Neural cell (in vitro differentiated cells): Measurements from ENCODE around the gene CCL8. TPM values are rescaled to one million over a fixed set of nuclear protein-coding genes. Genes with fewer than 3 reads are reported as not detected.

Experiments
- H2AFZ ChIP-seq: fragments of 200-600, 300-800 bp; sonication (generic), shearing (Covaris generic); 2 replicates; pipeline ENCODE4 v1.6.0; 2014; ENCODE audit warnings: low read depth, mild to moderate bottlenecking, antibody characterized with exemption, low read length, moderate library complexity
- H3F3A ChIP-seq: fragments of 200-600 bp; shearing (Covaris generic); 2 replicates; pipeline ENCODE4 v1.6.1; 2016; ENCODE audit warnings: mild to moderate bottlenecking, moderate library complexity, mixed read lengths, antibody characterized with exemption, low read length; ENCODE audit not compliant: insufficient read depth, poor library complexity, severe bottlenecking
- H3K27ac ChIP-seq: fragments of 200-600, 300-800 bp; sonication (generic), shearing (Covaris generic); 2 replicates; pipeline ENCODE4 v1.5.1; 2014; ENCODE audit warnings: mild to moderate bottlenecking, low read length, moderate library complexity
- H3K27me3 ChIP-seq: fragments of 300-800, 200-600 bp; sonication (generic), shearing (Covaris generic); 2 replicates; pipeline ENCODE4 v1.6.0; 2014; ENCODE audit warnings: mild to moderate bottlenecking, low read depth, low read length, moderate library complexity; ENCODE audit not compliant: insufficient read depth
- H3K36me3 ChIP-seq: fragments of 300-800, 200-600 bp; sonication (generic), shearing (Covaris generic); 2 replicates; pipeline ENCODE4 v1.5.1; 2014; ENCODE audit warnings: mild to moderate bottlenecking, antibody characterized with exemption, low read length, moderate library complexity; ENCODE audit not compliant: insufficient read depth
- H3K4me2 ChIP-seq: fragments of 300-800, 200-600 bp; sonication (generic), shearing (Covaris generic); 2 replicates; pipeline ENCODE4 v1.6.0; 2014; ENCODE audit warnings: mild to moderate bottlenecking, low read length
- H3K4me3 ChIP-seq: fragments of 300-800, 200-600 bp; sonication (generic), shearing (Covaris generic); 2 replicates; pipeline ENCODE4 v1.5.1; 2014; ENCODE audit warnings: mild to moderate bottlenecking, low read length, moderate library complexity
- H3K79me2 ChIP-seq: fragments of 200-600 bp; shearing (Covaris generic); replicated peaks from 2 replicates; pipeline ENCODE4 v1.6.0; 2014; ENCODE audit warnings: mild to moderate bottlenecking, low read length, moderate library complexity; ENCODE audit not compliant: insufficient read depth
- H3K9ac ChIP-seq: fragments of 300-800, 200-600 bp; sonication (generic), shearing (Covaris generic); 2 replicates; pipeline ENCODE4 v1.6.1; 2016; ENCODE audit warnings: mild to moderate bottlenecking, low read length, mixed read lengths
- H3K9me2 ChIP-seq: fragments of 200-600 bp; shearing (Covaris generic); 2 replicates; pipeline ENCODE4 v1.6.1; 2016; ENCODE audit warnings: mild to moderate bottlenecking, low read length, mixed read lengths; ENCODE audit not compliant: insufficient read depth
- H3K9me3 ChIP-seq: fragments of 200-600, 300-800 bp; sonication (generic), shearing (Covaris generic); 2 replicates; pipeline ENCODE4 v1.6.1; 2016; ENCODE audit warnings: mild to moderate bottlenecking, mixed run types, low read length, moderate library complexity, mixed read lengths
- H4K20me1 ChIP-seq: fragments of 200-600 bp; shearing (Covaris generic); 2 replicates; pipeline ENCODE4 v1.6.1; 2016; ENCODE audit warnings: mild to moderate bottlenecking, mixed run types; ENCODE audit not compliant: insufficient read depth
- CTCF ChIP-seq: fragments of 450-650 bp; IDR thresholded peaks from 2 replicates; pipeline ENCODE4 v1.5.1; 2014; ENCODE audit warnings: antibody characterized with exemption, mild to moderate bottlenecking, moderate library complexity; ENCODE audit not compliant: poor library complexity, severe bottlenecking
- EP300 ChIP-seq: fragments of 450-650 bp; conservative IDR thresholded peaks from 2 replicates; pipeline ENCODE4 v1.6.1; 2014; ENCODE audit warnings: antibody characterized with exemption, mild to moderate bottlenecking, moderate library complexity; ENCODE audit not compliant: poor library complexity, severe bottlenecking
- EZH2 ChIP-seq: fragments of 200-600, 300-800 bp; shearing (Covaris generic), sonication (generic); IDR thresholded peaks from 2 replicates; pipeline ENCODE4 v1.6.1; 2014; ENCODE audit warnings: antibody characterized with exemption, low read length, borderline replicate concordance, mild to moderate bottlenecking; ENCODE audit not compliant: insufficient read depth, poor library complexity, severe bottlenecking
- MXI1 ChIP-seq: fragments of 450-650 bp; conservative IDR thresholded peaks from 2 replicates; pipeline ENCODE4 v1.6.1; 2014; ENCODE audit warnings: antibody characterized with exemption, mild to moderate bottlenecking; ENCODE audit not compliant: poor library complexity, severe bottlenecking
- POLR2AphosphoS5 ChIP-seq: IDR thresholded peaks from 2 replicates; pipeline ENCODE4 v1.6.1; 2012
- RAD21 ChIP-seq: fragments of 450-650 bp; conservative IDR thresholded peaks from 2 replicates; pipeline ENCODE4 v1.6.1; 2014; ENCODE audit warnings: antibody characterized with exemption, mild to moderate bottlenecking, moderate library complexity
- SMC3 ChIP-seq: fragments of 450-650 bp; conservative IDR thresholded peaks from 2 replicates; pipeline ENCODE4 v1.6.1; 2014; ENCODE audit warnings: antibody characterized with exemption, mild to moderate bottlenecking, moderate library complexity; ENCODE audit not compliant: poor library complexity
- TAF1 ChIP-seq: IDR thresholded peaks from 2 replicates; pipeline ENCODE4 v1.6.1; 2012; ENCODE audit warnings: low read depth
- polyA plus RNA-seq: library from polyadenylated mRNA; depleted of rRNA; stranded (reverse); fragments of >200 nt; gene quantifications from 2 replicates; pipeline ENCODE4 v1.2.3, GENCODE V29; 2014
- TF ChIP-seq, protein P1 (sequence below): IDR thresholded peaks from 2 replicates; pipeline ENCODE4 v1.6.1; 2012; ENCODE audit warnings: borderline replicate concordance

The CCL8 gene
- polyA plus RNA-seq, 1 donor from 2014 or later = not detected

DNA sequence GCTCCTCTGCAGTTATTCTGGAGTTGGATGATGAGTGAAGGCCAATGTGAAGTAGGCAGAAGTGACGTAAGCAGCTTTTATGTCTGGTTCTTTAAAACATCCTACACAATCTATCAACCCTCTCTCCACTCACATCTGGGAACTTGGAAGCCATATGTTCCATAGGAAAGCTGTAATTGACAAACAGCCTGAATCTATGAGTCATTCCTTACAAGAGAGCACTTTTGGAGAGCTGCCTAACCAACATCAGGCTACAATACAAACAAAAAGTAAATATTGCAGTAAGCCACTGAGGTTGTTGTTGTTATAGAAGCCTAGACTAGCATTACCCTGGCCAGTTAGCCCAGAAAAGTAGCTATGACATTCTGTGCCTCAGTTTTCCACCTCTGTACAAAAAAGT, 43.4 kb upstream of the CCL8 start:
- TF ChIP-seq EZH2 = no peak
- TF ChIP-seq POLR2AphosphoS5 = no peak
- TF ChIP-seq RAD21 = no peak
- no peak for TF ChIP-seq MXI1
- TF ChIP-seq, protein P1, sequence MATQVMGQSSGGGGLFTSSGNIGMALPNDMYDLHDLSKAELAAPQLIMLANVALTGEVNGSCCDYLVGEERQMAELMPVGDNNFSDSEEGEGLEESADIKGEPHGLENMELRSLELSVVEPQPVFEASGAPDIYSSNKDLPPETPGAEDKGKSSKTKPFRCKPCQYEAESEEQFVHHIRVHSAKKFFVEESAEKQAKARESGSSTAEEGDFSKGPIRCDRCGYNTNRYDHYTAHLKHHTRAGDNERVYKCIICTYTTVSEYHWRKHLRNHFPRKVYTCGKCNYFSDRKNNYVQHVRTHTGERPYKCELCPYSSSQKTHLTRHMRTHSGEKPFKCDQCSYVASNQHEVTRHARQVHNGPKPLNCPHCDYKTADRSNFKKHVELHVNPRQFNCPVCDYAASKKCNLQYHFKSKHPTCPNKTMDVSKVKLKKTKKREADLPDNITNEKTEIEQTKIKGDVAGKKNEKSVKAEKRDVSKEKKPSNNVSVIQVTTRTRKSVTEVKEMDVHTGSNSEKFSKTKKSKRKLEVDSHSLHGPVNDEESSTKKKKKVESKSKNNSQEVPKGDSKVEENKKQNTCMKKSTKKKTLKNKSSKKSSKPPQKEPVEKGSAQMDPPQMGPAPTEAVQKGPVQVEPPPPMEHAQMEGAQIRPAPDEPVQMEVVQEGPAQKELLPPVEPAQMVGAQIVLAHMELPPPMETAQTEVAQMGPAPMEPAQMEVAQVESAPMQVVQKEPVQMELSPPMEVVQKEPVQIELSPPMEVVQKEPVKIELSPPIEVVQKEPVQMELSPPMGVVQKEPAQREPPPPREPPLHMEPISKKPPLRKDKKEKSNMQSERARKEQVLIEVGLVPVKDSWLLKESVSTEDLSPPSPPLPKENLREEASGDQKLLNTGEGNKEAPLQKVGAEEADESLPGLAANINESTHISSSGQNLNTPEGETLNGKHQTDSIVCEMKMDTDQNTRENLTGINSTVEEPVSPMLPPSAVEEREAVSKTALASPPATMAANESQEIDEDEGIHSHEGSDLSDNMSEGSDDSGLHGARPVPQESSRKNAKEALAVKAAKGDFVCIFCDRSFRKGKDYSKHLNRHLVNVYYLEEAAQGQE = no peak
- no peak for TF ChIP-seq SMC3
- Histone ChIP-seq H2AFZ (no peak overlapping the region), H3K27me3 (no peaks in the 10 kb centered on the region), H3K4me3 (no peak overlapping the region), H3K36me3 (no peaks in the 10 kb centered on the region), H3F3A (no peaks in the 10 kb centered on the region), H3K9me3 (no peaks in the 10 kb centered on the region), H3K4me2 (no peak overlapping the region), H4K20me1 (no peaks in the 10 kb centered on the region), H3K9ac (no peak overlapping the region), H3K79me2 (no peaks in the 10 kb centered on the region), H3K27ac (no peak overlapping the region), H3K9me2 (no peaks in the 10 kb centered on the region)

DNA sequence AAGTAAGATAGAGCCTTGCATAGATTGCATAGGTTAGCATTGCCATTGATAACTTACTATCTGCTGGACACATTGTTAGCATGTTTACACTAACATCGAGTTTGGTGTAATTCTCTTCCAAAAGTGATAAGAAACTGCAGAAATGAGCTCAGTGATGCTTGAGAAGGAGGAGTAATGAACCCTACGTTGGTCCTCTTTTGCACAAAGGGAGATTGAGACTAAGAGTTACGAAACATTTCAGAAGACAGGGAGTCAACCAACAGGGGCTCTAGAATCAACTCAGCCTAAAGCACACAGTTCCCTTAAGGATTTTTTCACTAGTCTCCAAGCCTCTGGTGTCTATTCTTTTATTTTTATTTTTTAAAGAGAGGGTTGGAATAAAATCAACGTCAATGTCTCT, 42.4 kb upstream of the CCL8 start:
- Histone ChIP-seq H3K79me2 (no peaks in the 10 kb centered on the region), H3K27ac (no peak overlapping the region), H3K9me2 (no peaks in the 10 kb centered on the region), H3K4me3 (no peak overlapping the region), H3K36me3 (no peaks in the 10 kb centered on the region), H2AFZ (no peak overlapping the region), H3K9ac (no peak overlapping the region), H3K27me3 (no peaks in the 10 kb centered on the region), H3F3A (no peaks in the 10 kb centered on the region), H4K20me1 (no peaks in the 10 kb centered on the region), H3K4me2 (no peak overlapping the region), H3K9me3 (no peaks in the 10 kb centered on the region)
- TF ChIP-seq RAD21 = no peak
- TF ChIP-seq EZH2 = no peak
- TF ChIP-seq TAF1 = no peak
- TF ChIP-seq MXI1 = no peak
- no peak for TF ChIP-seq EP300
- no peak for TF ChIP-seq POLR2AphosphoS5
- no peak for TF ChIP-seq SMC3
- no peak for TF ChIP-seq CTCF
- TF ChIP-seq, protein P1 = no peak
